Measurements from ENCODE around the gene ELANE.

The ELANE gene

DNA sequence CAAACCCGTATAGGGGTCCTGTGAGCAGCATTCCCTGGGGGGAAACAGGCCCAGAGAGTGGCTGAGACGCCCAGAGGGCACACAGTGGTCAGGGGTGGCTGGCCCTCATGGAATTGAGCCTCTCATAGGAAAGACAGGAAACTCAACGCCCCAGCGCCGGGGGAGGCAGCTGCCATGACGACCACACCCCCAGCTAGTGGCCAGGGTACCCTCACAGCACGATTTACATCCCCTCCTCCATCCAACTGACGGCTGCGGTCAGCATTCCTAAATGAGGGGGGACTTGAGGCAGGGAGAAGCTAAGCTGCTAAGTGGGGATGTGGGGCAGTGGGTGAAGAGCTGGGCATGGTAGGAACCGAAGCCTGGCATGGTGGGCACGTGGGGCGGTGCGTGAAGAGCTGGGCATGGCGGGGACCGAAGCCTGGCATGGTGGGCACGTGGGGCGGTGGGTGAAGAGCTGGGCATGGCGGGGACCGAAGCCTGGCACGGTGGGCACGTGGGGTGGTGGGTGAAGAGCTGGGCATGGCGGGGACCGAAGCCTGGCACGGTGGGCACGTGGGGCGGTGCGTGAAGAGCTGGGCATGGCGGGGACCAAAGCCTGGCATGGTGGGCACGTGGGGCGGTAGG lies 30.9 kb downstream of the ELANE start:
- no peak for DNase-seq
- ChIA-PET POLR2A (no interaction called here), CTCF (interaction anchor here (1.3 kb wide), 1 partner anchor 20 kb away, joined by 3 read pairs; no protein-coding TSS in a partner anchor)
- Histone ChIP-seq H3K27ac (ENCODE audit: insufficient read depth in 1 of 2, low read depth in 1 of 2, low read length in 2 of 2, poor library complexity in 1 of 2, severe bottlenecking in 2 of 2) (no peak overlapping the region), H3K4me1 (ENCODE audit: control extremely low read depth in 1 of 4, control insufficient read depth in 4 of 4, insufficient read depth in 4 of 4, low read length in 3 of 4) (peaks cover 0 to 1% (median 0%) of the 10 kb centered on the region in 4 experiments), H3K4me3 (ENCODE audit: control insufficient read depth in 1 of 7, extremely low read depth in 1 of 7, insufficient read depth in 4 of 7, low read depth in 2 of 7, low read length in 6 of 7) (no peak overlapping the region), H3K36me3 (ENCODE audit: control insufficient read depth in 4 of 4, insufficient read depth in 4 of 4, low read length in 3 of 4) (peaks cover 12 to 80% (median 50%) of the 10 kb centered on the region in 4 experiments), H3K9me3 (ENCODE audit: control extremely low read depth in 1 of 5, control insufficient read depth in 4 of 5, insufficient read depth in 2 of 5, low read depth in 1 of 5, low read length in 4 of 5) (no peaks in the 10 kb centered on the region), H3K27me3 (replicated peaks in 2 of 5; ENCODE audit: control insufficient read depth in 4 of 5, insufficient read depth in 5 of 5, low read length in 4 of 5) (no peaks in the 10 kb centered on the region)
- whole genome bisulfite sequencing (ENCODE audit: insufficient coverage): 100% methylated on average over 2 of the region's 30 CpGs

DNA sequence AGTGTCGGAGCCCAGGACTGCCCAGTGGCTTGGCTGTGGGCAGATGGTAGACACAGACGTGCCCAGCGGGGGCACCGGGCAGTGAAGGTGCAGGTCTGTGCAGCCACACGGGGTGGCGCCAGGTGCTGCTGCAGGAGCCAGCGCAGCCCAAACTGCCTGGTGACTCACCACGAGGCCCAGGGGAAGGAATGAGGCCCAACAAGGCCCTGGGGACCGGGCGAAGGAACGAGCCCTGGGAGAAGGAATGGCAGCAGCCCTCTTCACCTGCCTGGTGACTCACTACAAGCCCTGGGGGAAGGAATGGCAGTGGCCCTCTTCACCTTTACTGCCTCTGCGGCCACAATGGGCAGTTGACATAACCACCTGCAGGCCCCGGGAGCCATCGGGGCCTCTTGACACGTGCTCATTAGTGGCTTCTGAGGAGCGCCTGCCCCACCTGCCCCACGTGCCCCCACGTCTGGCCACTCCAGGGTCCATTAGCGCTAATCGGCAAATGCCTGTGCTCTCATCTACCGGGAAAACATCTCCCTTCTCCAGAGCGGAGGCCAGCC lies 31.6 kb downstream of the ELANE start:
- CTCF ChIA-PET: no interaction called here
- Histone ChIP-seq H3K4me3 (ENCODE audit: control insufficient read depth in 1 of 7, extremely low read depth in 1 of 7, insufficient read depth in 4 of 7, low read depth in 2 of 7, low read length in 6 of 7) (no peak overlapping the region), H3K4me1 (ENCODE audit: control extremely low read depth in 1 of 4, control insufficient read depth in 4 of 4, insufficient read depth in 4 of 4, low read length in 3 of 4) (peaks cover 0 to 1% (median 0%) of the 10 kb centered on the region in 4 experiments), H3K9me3 (ENCODE audit: control extremely low read depth in 1 of 5, control insufficient read depth in 4 of 5, insufficient read depth in 2 of 5, low read depth in 1 of 5, low read length in 4 of 5) (no peaks in the 10 kb centered on the region), H3K27me3 (replicated peaks in 2 of 5; ENCODE audit: control insufficient read depth in 4 of 5, insufficient read depth in 5 of 5, low read length in 4 of 5) (no peaks in the 10 kb centered on the region), H3K27ac (ENCODE audit: insufficient read depth in 1 of 2, low read depth in 1 of 2, low read length in 2 of 2, poor library complexity in 1 of 2, severe bottlenecking in 2 of 2) (no peak overlapping the region), H3K36me3 (ENCODE audit: control insufficient read depth in 4 of 4, insufficient read depth in 4 of 4, low read length in 3 of 4) (peaks cover 12 to 83% (median 51%) of the 10 kb centered on the region in 4 experiments)
- 96% methylated on average over 22 of the region's 22 CpGs for WGBS (ENCODE audit: insufficient coverage)
- DNase-seq: no peak
- POLR2A ChIA-PET: no interaction called here

DNA sequence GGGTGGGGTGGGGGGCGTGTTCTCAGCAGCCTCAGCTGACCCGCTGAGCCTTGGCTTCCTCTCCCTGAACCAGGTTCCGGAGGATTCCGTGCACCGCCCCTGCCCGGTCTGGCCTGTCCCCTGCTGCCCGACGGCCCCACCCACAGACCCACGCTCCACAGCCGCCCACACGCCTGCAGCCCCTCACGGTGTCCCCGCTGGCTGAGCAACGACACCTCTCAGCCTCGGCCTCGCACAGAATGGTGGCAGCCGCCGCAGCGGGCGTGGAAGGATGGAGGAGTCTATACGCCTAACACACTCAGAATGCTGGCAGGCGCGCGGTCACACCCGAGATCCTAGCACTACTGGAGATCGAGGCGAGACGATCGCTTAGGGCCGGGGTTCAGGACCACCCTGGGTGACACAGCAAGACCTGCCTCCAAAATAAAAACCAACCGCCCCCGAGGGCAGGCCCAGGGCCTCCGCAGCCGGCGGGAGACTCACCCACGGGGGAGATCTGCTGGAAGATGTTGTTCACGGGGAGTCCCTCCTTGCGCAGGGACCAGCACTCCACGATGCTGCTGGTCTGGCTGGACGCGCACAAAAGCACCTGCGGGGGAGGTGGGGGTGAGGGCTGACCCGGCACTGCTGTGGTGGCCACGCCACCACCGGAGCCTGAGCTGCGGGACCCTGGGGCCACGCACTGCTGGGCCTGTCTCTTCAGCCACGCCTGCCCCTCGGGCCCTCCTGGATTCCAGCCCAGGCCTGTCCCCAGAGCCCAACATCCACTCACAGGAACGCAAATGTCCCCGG lies 32.5 kb downstream of the ELANE start:
- ChIA-PET POLR2A (no interaction called here), CTCF (no interaction called here)
- 99% methylated on average over 40 of the region's 51 CpGs for WGBS (ENCODE audit: insufficient coverage)
- peaks cover 0 to 1% (median 0%) of the 10 kb centered on the region in 4 experiments for H3K4me1 ChIP-seq (ENCODE audit: control extremely low read depth in 1 of 4, control insufficient read depth in 4 of 4, insufficient read depth in 4 of 4, low read length in 3 of 4)
- no peaks in the 10 kb centered on the region for H3K27me3 ChIP-seq (replicated peaks in 2 of 5; ENCODE audit: control insufficient read depth in 4 of 5, insufficient read depth in 5 of 5, low read length in 4 of 5)
- H3K4me3 ChIP-seq (ENCODE audit: control insufficient read depth in 1 of 7, extremely low read depth in 1 of 7, insufficient read depth in 4 of 7, low read depth in 2 of 7, low read length in 6 of 7): no peak overlapping the region
- peaks cover 12 to 85% (median 56%) of the 10 kb centered on the region in 4 experiments for H3K36me3 ChIP-seq (ENCODE audit: control insufficient read depth in 4 of 4, insufficient read depth in 4 of 4, low read length in 3 of 4)
- no peak overlapping the region for H3K27ac ChIP-seq (ENCODE audit: insufficient read depth in 1 of 2, low read depth in 1 of 2, low read length in 2 of 2, poor library complexity in 1 of 2, severe bottlenecking in 2 of 2)
- no peaks in the 10 kb centered on the region for H3K9me3 ChIP-seq (ENCODE audit: control extremely low read depth in 1 of 5, control insufficient read depth in 4 of 5, insufficient read depth in 2 of 5, low read depth in 1 of 5, low read length in 4 of 5)
- no peak for DNase-seq

DNA sequence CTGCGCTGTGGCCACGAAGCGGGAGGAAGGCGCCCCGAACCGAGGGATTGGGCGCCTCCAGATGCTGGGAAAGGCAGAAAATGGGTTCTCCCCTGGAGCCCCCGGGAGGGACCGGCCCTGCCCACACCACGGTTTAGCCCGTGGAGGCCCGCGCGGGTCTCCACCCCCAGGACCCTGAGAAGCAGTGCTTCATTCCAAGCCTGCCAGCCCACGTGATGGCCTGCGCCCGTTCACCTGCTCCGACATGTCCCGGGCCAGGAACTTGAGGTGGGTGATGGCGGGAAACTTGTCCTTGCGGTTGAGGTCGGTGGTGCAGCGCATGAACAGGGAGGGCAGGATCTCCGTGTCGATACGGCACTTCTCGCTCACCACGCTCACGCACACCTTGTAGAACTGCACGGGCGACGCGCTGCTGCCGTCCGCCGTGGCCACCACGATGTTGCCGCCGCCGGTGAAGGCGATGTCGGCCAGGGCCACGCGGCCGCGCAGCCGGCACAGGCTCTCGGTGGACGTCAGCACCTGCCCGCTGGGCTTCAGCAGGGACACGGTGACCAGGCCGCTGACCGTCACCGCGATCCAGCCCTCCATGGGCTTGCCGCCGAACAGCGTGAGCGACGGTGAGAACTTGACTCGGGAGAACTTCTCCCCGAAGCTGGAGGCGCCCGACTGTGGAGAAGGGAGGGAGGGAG lies 33.6 kb downstream of the ELANE start:
- Histone ChIP-seq H3K4me1 (ENCODE audit: control extremely low read depth in 1 of 4, control insufficient read depth in 4 of 4, insufficient read depth in 4 of 4, low read length in 3 of 4) (peaks cover 0 to 1% (median 0%) of the 10 kb centered on the region in 4 experiments), H3K27ac (ENCODE audit: insufficient read depth in 1 of 2, low read depth in 1 of 2, low read length in 2 of 2, poor library complexity in 1 of 2, severe bottlenecking in 2 of 2) (no peak overlapping the region), H3K9me3 (ENCODE audit: control extremely low read depth in 1 of 5, control insufficient read depth in 4 of 5, insufficient read depth in 2 of 5, low read depth in 1 of 5, low read length in 4 of 5) (no peaks in the 10 kb centered on the region), H3K36me3 (ENCODE audit: control insufficient read depth in 4 of 4, insufficient read depth in 4 of 4, low read length in 3 of 4) (peaks cover 12 to 89% (median 55%) of the 10 kb centered on the region in 4 experiments), H3K4me3 (ENCODE audit: control insufficient read depth in 1 of 7, extremely low read depth in 1 of 7, insufficient read depth in 4 of 7, low read depth in 2 of 7, low read length in 6 of 7) (no peak overlapping the region), H3K27me3 (replicated peaks in 2 of 5; ENCODE audit: control insufficient read depth in 4 of 5, insufficient read depth in 5 of 5, low read length in 4 of 5) (no peaks in the 10 kb centered on the region)
- DNase-seq: no peak
- WGBS (ENCODE audit: insufficient coverage): 97% methylated on average over 56 of the region's 64 CpGs
- CTCF ChIA-PET: no interaction called here
- POLR2A ChIA-PET: no interaction called here

DNA sequence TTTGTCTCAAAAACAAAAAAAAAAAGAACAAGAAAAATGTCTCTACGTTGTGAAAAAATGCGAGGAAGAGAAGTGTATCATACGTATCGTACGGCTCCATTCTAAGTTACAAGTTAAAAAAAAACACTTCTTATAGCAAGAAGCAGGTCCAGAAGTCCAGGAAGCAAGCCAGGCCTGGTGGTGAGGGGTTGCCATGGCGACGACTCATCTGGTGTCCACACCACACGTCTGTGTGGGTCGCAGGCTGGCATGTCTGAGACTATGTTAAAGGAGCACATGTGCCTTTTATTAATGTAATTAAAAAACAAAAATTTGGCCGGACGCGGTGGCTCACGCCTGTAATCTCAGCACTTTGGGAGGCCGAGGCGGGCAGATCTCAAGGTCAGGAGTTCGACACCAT lies 35.0 kb downstream of the ELANE start:
- ChIA-PET CTCF (no interaction called here), POLR2A (no interaction called here)
- no peak for DNase-seq
- no peak overlapping the region for H3K4me3 ChIP-seq (ENCODE audit: control insufficient read depth in 1 of 7, extremely low read depth in 1 of 7, insufficient read depth in 4 of 7, low read depth in 2 of 7, low read length in 6 of 7)
- H3K9me3 ChIP-seq (ENCODE audit: control extremely low read depth in 1 of 5, control insufficient read depth in 4 of 5, insufficient read depth in 2 of 5, low read depth in 1 of 5, low read length in 4 of 5): no peaks in the 10 kb centered on the region
- peaks cover 10 to 80% (median 46%) of the 10 kb centered on the region in 4 experiments for H3K36me3 ChIP-seq (ENCODE audit: control insufficient read depth in 4 of 4, insufficient read depth in 4 of 4, low read length in 3 of 4)
- no peak overlapping the region for H3K27ac ChIP-seq (ENCODE audit: insufficient read depth in 1 of 2, low read depth in 1 of 2, low read length in 2 of 2, poor library complexity in 1 of 2, severe bottlenecking in 2 of 2)
- no peaks in the 10 kb centered on the region for H3K27me3 ChIP-seq (replicated peaks in 2 of 5; ENCODE audit: control insufficient read depth in 4 of 5, insufficient read depth in 5 of 5, low read length in 4 of 5)
- peaks cover 0 to 5% (median 3%) of the 10 kb centered on the region in 4 experiments for H3K4me1 ChIP-seq (ENCODE audit: control extremely low read depth in 1 of 4, control insufficient read depth in 4 of 4, insufficient read depth in 4 of 4, low read length in 3 of 4)
- 98% methylated on average over 7 of the region's 16 CpGs for WGBS (ENCODE audit: insufficient coverage)

DNA sequence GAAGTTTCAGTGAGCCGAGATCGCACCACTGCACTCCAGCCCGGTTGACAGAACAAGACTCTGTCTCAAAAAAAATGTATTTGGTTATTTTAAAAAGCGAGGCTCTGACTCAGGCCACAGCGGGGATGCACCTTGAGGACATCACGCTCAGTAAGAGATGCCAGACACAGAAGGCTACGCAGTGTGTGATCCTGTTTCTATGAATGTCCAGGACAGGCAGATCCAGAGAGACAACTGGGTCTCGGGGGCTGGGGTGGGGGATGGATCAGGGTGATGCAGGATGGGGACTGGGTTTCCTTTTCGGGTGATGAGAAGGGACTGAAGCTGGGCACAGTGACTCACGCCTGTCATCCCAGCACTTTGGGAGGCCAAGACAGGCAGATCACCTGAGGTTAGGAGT lies 35.5 kb downstream of the ELANE start:
- no peak for DNase-seq
- ChIA-PET POLR2A (no interaction called here), CTCF (no interaction called here)
- no peaks in the 10 kb centered on the region for H3K27me3 ChIP-seq (replicated peaks in 2 of 5; ENCODE audit: control insufficient read depth in 4 of 5, insufficient read depth in 5 of 5, low read length in 4 of 5)
- H3K4me1 ChIP-seq (ENCODE audit: control extremely low read depth in 1 of 4, control insufficient read depth in 4 of 4, insufficient read depth in 4 of 4, low read length in 3 of 4): peaks cover 0 to 8% (median 6%) of the 10 kb centered on the region in 4 experiments
- 97% methylated on average over 9 of the region's 10 CpGs for WGBS (ENCODE audit: insufficient coverage)
- H3K36me3 ChIP-seq (ENCODE audit: control insufficient read depth in 4 of 4, insufficient read depth in 4 of 4, low read length in 3 of 4): peaks cover 5 to 75% (median 41%) of the 10 kb centered on the region in 4 experiments
- H3K4me3 ChIP-seq (ENCODE audit: control insufficient read depth in 1 of 7, extremely low read depth in 1 of 7, insufficient read depth in 4 of 7, low read depth in 2 of 7, low read length in 6 of 7): no peak overlapping the region
- H3K27ac ChIP-seq (ENCODE audit: insufficient read depth in 1 of 2, low read depth in 1 of 2, low read length in 2 of 2, poor library complexity in 1 of 2, severe bottlenecking in 2 of 2): no peak overlapping the region
- no peaks in the 10 kb centered on the region for H3K9me3 ChIP-seq (ENCODE audit: control extremely low read depth in 1 of 5, control insufficient read depth in 4 of 5, insufficient read depth in 2 of 5, low read depth in 1 of 5, low read length in 4 of 5)

Measured in common myeloid progenitor, CD34-positive (primary cell).